Spleen (tissue), 11 donors: ENCODE data around the gene OSBPL8. TPM values are rescaled to one million over a fixed set of nuclear protein-coding genes. Genes with fewer than 3 reads are reported as not detected.
A peak's percentile ranks its signal among the peaks of the same experiment; 100 is the strongest.
"Not testable (repeated sequence)": the region's sequence is repeated elsewhere in the genome, so short reads cannot be mapped to it uniquely, and the experiment has no call there.

Experiments used
- DNase-seq: peaks from one replicate; pipeline ENCODE4 v3.0.0-alpha.2; 2020
- H3K27ac ChIP-seq, 8 donors: fragments of 200-600 bp; sonication (generic) in 7 of 8; 1 replicate in 4 of 8; 2 replicates in 4 of 8; pipeline versions ENCODE4 v1.5.0 to v1.8.0; 2016 to 2021; ENCODE audit warnings: inconsistent platforms in 4 of 8, mild to moderate bottlenecking in 4 of 8, moderate library complexity in 1 of 8
- H3K27me3 ChIP-seq, 7 donors: fragments of 200-600 bp; sonication (generic) in 6 of 7; replicated peaks in 1 of 7; 1 replicate in 4 of 7; 2 replicates in 3 of 7; pipeline versions ENCODE4 v1.5.0 to v1.8.0; 2016 to 2021; ENCODE audit warnings: inconsistent platforms in 3 of 7, mild to moderate bottlenecking in 1 of 7
- H3K36me3 ChIP-seq, 6 donors: fragments of 200-600 bp; sonication (generic) in 5 of 6; 1 replicate in 4 of 6; 2 replicates in 2 of 6; pipeline versions ENCODE4 v1.5.0 to v1.8.0; 2016 to 2021; ENCODE audit warnings: inconsistent platforms in 2 of 6
- H3K4me1 ChIP-seq, 6 donors: fragments of 200-600 bp; sonication (generic) in 5 of 6; 1 replicate in 3 of 6; 2 replicates in 3 of 6; pipeline versions ENCODE4 v1.5.0 to v1.8.0; 2016 to 2021; ENCODE audit warnings: inconsistent platforms in 3 of 6
- H3K4me3 ChIP-seq, 8 donors: fragments of 200-600 bp; sonication (generic) in 7 of 8; 1 replicate in 4 of 8; 2 replicates in 4 of 8; pipeline versions ENCODE4 v1.5.0 to v1.8.0; 2016 to 2021; ENCODE audit warnings: inconsistent platforms in 4 of 8, mild to moderate bottlenecking in 4 of 8, moderate library complexity in 2 of 8
- H3K9me3 ChIP-seq, 8 donors: fragments of 200-600 bp; sonication (generic) in 7 of 8; 1 replicate in 4 of 8; 2 replicates in 4 of 8; pipeline versions ENCODE4 v1.5.0 to v1.8.0; 2016 to 2021; ENCODE audit warnings: inconsistent platforms in 4 of 8
- POLR2A ChIP-seq, 3 donors: fragments of 450-650 bp; IDR thresholded peaks; one replicate each; pipeline ENCODE4 v1.5.1; 2017; ENCODE audit warnings: antibody characterized with exemption in 3 of 3, mild to moderate bottlenecking in 1 of 3
- POLR2AphosphoS5 ChIP-seq, 3 donors: sonication (generic); formaldehyde crosslinking; IDR thresholded peaks; one replicate each; pipeline ENCODE4 v1.5.1; 2017; ENCODE audit warnings: antibody characterized with exemption in 3 of 3
- WGBS, 5 donors: extraction: QIAGEN DNeasy Blood & Tissue Kit in 3 of 5; methylation state at CpG; one replicate each; pipeline versions ENCODE4 v1.1.5 to v1.1.7; 2013 to 2018; 5-methylcytosine and 5-hydroxymethylcytosine counted together
- intact Hi-C: fragments of 100-400 bp; cut with DNase I; formaldehyde crosslinking; loops from one replicate; pipeline ENCODE4 v1.15.0; 2023; ENCODE audit warnings: low total_unique reads
- polyA plus RNA-seq, 3 donors: library from polyadenylated mRNA; stranded (reverse); fragments of 200-250 nt; gene quantifications; one replicate each; pipeline ENCODE4 v1.2.1, GENCODE V29; 2013
- total RNA-seq, 7 donors: library from RNA; depleted of rRNA in 3 of 7; stranded (reverse); fragments of >200 nt in 3 of 7; fragmentation: NEBNext Ultra II Directional in 4 of 7; extraction: Animal tissue kit (Norgen Biotek cat#: 25700) in 4 of 7; gene quantifications; one replicate each; pipeline versions ENCODE4 v1.1.0 to v1.2.1, GENCODE V29; 2016 to 2021
- TF ChIP-seq, protein P1 (sequence below), 11 experiments: fragments of 200-600 bp in 7 of 11; fragments of 450-650 bp in 4 of 11; sonication (generic) in 4 of 11; IDR thresholded peaks in 8 of 11; conservative IDR thresholded peaks in 3 of 11; 1 replicate in 7 of 11; 2 replicates in 4 of 11; pipeline versions ENCODE4 v1.4.0 to v1.8.0; 2016 to 2021; ENCODE audit warnings: antibody characterized with exemption in 11 of 11, inconsistent platforms in 4 of 11, mild to moderate bottlenecking in 1 of 11
- donor health status: healthy with polysubstance abuse.
- donor health status: DM: no; HTN: no; CAD: no; lungs with moderate emphysema.
- donor health status: DM: no; HTN: no; CAD: no.
- donor health status: Bipolar disorder and iron deficiency.
- donor health status: healthy.
- donor health status: DM: no; HTN: no; CAD: no.
- donor health status: DM: yes; HTN: yes; CAD: no.

The OSBPL8 gene
- total and polyA plus RNA-seq, 10 donors, result 10.7 to 127 (median 109) TPM

DNA sequence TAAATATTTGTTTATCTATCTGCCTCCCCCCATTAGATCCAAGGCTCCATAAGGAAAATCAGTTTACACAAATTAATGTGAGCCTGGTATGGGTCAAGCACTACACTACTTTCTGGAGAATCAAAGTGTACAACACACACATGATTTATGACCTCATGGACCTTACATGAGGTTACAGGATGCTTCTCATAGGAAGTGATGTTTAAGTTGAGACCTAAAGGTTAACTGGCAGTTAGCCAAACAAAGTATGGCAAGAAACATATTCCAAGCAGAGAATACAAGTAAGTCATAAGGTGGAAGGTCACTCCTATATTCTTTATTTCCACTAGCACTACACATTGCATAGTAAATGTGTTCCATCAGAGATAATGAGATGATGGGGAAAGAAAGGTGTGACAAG, 39.2 kb downstream of the OSBPL8 start:
- DNase-seq, result no peak
- H3K9me3 ChIP-seq, result peaks cover 0 to 18% (median 5%) of the 10 kb centered on the region in 8 donors
- H3K4me1 ChIP-seq, result peaks cover 0 to 34% (median 9%) of the 10 kb centered on the region in 6 donors
- intact Hi-C loops, result no loop called here
- peaks cover 0 to 32% (median 3%) of the 10 kb centered on the region in 6 donors for H3K36me3 ChIP-seq
- H3K4me3 ChIP-seq, result no peak overlapping the region
- no peak for TF ChIP-seq POLR2AphosphoS5 (IDR thresholded peaks at IDR 0.05)
- no peak for TF ChIP-seq POLR2A (IDR thresholded peaks at IDR 0.05)
- TF ChIP-seq, protein P1, sequence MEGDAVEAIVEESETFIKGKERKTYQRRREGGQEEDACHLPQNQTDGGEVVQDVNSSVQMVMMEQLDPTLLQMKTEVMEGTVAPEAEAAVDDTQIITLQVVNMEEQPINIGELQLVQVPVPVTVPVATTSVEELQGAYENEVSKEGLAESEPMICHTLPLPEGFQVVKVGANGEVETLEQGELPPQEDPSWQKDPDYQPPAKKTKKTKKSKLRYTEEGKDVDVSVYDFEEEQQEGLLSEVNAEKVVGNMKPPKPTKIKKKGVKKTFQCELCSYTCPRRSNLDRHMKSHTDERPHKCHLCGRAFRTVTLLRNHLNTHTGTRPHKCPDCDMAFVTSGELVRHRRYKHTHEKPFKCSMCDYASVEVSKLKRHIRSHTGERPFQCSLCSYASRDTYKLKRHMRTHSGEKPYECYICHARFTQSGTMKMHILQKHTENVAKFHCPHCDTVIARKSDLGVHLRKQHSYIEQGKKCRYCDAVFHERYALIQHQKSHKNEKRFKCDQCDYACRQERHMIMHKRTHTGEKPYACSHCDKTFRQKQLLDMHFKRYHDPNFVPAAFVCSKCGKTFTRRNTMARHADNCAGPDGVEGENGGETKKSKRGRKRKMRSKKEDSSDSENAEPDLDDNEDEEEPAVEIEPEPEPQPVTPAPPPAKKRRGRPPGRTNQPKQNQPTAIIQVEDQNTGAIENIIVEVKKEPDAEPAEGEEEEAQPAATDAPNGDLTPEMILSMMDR (IDR thresholded peaks at IDR 0.05 in 8 of 11, conservative IDR thresholded peaks at IDR 0.05 in 3 of 11), result no peak
- H3K27ac ChIP-seq, result peak overlapping the region in 5 of 8 donors; percentile 2 to 80 (median 27)
- no peaks in the 10 kb centered on the region for H3K27me3 ChIP-seq

DNA sequence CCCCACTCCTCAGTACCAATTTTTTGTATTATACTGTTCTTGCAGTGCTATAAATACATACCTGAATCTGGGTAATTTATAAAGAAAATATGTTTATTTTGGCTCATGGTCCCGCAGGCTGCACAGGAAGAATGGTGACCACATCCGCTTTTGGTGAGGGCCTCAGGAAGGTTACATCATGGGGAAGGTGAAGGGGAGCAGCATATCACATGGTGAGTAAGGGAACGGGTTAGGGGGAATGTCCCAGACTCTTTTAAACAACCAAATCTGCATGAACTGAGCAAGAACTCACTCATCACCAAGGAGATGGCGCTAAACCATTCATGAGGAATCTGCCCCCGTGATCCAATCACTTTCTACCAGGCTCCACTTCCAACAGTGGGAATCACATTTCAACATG, 40.0 kb downstream of the OSBPL8 start:
- TF ChIP-seq POLR2A (IDR thresholded peaks at IDR 0.05) (no peak), POLR2AphosphoS5 (IDR thresholded peaks at IDR 0.05) (peak in 1 of 3 donors; percentile 54)
- DNase-seq, result no peak
- Histone ChIP-seq H3K27ac (peak overlapping the region in 6 of 8 donors; percentile 2 to 80 (median 40)), H3K27me3 (no peaks in the 10 kb centered on the region), H3K9me3 (peaks cover 0 to 18% (median 5%) of the 10 kb centered on the region in 8 donors), H3K4me1 (peaks cover 0 to 38% (median 9%) of the 10 kb centered on the region in 6 donors), H3K36me3 (peaks cover 0 to 38% (median 3%) of the 10 kb centered on the region in 6 donors), H3K4me3 (peak overlapping the region in 1 of 8 donors; percentile 18)
- intact Hi-C loops, result no loop called here
- 50 to 70% (median 60%) methylated on average over 5 of the region's 5 CpGs for WGBS, 5 donors

DNA sequence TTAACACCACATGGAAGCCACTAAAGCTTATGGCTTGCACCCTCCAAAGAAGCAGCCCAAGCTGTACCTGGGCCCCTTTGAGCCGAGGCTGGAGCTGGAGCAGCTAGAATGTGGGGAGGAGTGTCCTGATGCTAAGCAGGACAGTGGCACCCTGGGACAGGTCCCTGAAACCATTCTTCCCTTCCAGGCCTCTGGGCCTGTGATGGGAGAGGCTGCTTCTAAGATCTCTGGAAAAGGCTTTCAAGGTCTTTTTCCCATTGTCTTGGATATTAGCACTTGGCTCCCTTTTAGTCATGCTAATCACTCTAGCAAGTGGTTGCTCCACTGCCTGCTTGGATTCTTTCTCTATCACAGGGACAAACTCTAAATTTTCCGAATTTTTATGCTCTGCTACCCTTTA, 40.9 kb downstream of the OSBPL8 start:
- Histone ChIP-seq H3K36me3 (peaks cover 0 to 38% (median 3%) of the 10 kb centered on the region in 6 donors), H3K4me1 (peaks cover 0 to 38% (median 9%) of the 10 kb centered on the region in 6 donors), H3K4me3 (no peak overlapping the region), H3K27ac (peak overlapping the region in 6 of 8 donors; percentile 15 to 80 (median 45)), H3K27me3 (no peaks in the 10 kb centered on the region), H3K9me3 (peaks cover 0 to 17% (median 5%) of the 10 kb centered on the region in 8 donors)
- intact Hi-C loops, result no loop called here
- TF ChIP-seq, protein P1 (IDR thresholded peaks at IDR 0.05 in 8 of 11, conservative IDR thresholded peaks at IDR 0.05 in 3 of 11), result no peak
- no peak for TF ChIP-seq POLR2A (IDR thresholded peaks at IDR 0.05)
- TF ChIP-seq POLR2AphosphoS5 (IDR thresholded peaks at IDR 0.05), result no peak
- no peak for DNase-seq
- 93 to 96% (median 95%) methylated on average over 2 of the region's 2 CpGs for WGBS, 5 donors

DNA sequence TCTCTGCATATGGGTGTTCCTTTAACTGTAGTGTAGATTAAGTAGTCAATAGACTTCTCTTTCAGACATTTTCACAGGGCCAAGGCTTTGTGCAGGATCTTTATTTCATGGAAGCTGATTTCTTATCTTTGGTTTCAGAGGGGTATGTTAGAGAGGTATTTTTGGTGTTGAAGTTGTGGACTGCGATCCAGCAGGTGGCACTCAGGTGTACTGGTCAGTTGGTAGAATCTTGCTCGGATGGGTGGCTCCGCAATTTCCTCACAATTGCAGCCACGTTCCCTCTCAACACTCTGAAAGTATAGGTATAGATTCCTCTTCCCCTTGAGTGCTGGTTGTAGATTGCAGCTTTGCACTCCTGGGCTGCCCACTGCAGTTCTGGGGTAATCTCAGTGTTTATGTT, 44.3 kb downstream of the OSBPL8 start:
- 82 to 97% (median 88%) methylated on average over 4 of the region's 4 CpGs for WGBS, 5 donors
- DNase-seq, result no peak
- no peak overlapping the region for H3K4me3 ChIP-seq
- intact Hi-C loops, result no loop called here
- H3K36me3 ChIP-seq, result peaks cover 0 to 20% (median 3%) of the 10 kb centered on the region in 6 donors
- no peak overlapping the region for H3K27ac ChIP-seq
- TF ChIP-seq, protein P1 (IDR thresholded peaks at IDR 0.05 in 8 of 11, conservative IDR thresholded peaks at IDR 0.05 in 3 of 11), result no peak
- TF ChIP-seq POLR2AphosphoS5 (IDR thresholded peaks at IDR 0.05) (no peak), POLR2A (IDR thresholded peaks at IDR 0.05) (no peak)
- H3K4me1 ChIP-seq, result peaks cover 3 to 40% (median 10%) of the 10 kb centered on the region in 6 donors
- H3K27me3 ChIP-seq, result no peaks in the 10 kb centered on the region
- peaks cover 0 to 23% (median 15%) of the 10 kb centered on the region in 8 donors for H3K9me3 ChIP-seq

DNA sequence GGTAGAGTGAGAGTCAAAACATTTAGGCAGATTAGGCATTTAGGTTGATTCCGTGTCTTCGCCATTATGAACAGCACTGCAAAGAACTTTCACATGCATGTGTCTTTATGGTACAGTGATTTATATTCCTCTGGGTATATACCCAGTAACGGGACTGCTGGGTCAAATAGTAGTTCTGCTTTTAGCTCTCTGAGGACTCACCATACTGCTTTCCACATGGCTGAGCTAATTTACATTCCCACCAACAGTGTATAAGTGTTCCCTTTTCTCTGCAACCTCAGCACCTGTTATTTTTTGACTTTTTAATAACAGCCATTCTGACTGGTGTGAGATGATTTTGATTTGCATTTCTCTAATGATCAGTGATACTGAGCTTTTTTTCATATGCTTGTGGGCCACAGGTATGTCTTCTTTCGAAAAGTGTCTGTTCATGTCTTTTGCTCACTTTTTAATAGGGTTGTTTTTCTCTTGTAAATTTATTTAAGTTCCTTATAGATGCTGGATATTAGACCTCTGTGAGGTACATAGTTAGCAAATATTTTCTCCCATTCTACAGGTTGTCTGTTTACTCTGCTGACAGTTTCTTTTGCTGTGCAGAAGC, 48.4 kb downstream of the OSBPL8 start:
- H3K27ac ChIP-seq, result peak overlapping the region in 5 of 8 donors; percentile 29 to 45 (median 41)
- peaks cover 0 to 23% (median 15%) of the 10 kb centered on the region in 8 donors for H3K9me3 ChIP-seq
- intact Hi-C loops, DNase-seq, H3K27me3 ChIP-seq, H3K4me3 ChIP-seq: not testable (repeated sequence)
- peaks cover 0 to 16% (median 5%) of the 10 kb centered on the region in 6 donors for H3K4me1 ChIP-seq
- H3K36me3 ChIP-seq, result peaks cover 0 to 17% (median 0%) of the 10 kb centered on the region in 6 donors
- WGBS, 5 donors, result 58 to 81% (median 75%) methylated on average over 4 of the region's 4 CpGs
